Kidney glomerular epithelial cell (primary cell): ENCODE measurements around the gene PRKAG2.

ENCODE experiments used
- DNase-seq: peaks from one replicate; lab custom pipeline; 2025; lab: John Stamatoyannopoulos, UW

PRKAG2 gene

DNA sequence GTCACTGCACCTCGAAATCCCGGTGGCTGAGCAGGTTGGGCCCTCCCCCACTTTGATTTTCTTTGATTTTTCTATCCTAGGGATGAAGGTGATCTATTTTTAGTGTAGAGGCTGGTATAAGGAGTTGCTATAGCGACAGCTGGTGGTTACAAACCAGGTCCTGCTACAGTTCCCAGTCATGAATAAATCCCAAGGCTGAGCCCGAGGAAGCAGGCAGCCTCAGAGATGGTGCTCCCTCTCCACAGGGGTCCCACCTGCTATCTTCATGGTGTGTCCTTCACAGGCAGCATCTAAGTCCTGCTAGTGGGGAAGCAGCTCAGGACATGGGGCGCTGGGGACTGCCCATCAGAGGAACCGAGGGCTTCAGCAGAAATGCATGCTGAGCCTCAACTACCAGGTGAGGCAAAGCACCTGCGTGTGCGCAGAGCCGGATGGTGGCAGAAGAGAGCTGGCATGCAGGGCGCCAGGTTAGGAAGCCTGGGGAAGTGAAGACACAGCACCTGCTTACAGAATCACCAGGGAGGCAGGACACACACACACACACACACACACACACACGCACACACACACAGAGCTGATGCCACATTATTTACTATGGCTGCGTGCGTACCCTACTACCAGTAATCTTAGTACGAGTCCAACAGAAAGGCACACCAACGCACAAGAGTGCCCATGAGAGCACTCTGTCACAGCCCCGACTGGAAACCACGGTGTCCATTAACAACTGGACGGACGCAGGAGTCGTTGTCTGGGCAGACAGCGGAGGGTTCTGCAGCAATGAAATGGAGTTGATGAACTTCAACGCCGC lies 150.9 kb downstream of the PRKAG2 start:
- DNase-seq, result no peak

DNA sequence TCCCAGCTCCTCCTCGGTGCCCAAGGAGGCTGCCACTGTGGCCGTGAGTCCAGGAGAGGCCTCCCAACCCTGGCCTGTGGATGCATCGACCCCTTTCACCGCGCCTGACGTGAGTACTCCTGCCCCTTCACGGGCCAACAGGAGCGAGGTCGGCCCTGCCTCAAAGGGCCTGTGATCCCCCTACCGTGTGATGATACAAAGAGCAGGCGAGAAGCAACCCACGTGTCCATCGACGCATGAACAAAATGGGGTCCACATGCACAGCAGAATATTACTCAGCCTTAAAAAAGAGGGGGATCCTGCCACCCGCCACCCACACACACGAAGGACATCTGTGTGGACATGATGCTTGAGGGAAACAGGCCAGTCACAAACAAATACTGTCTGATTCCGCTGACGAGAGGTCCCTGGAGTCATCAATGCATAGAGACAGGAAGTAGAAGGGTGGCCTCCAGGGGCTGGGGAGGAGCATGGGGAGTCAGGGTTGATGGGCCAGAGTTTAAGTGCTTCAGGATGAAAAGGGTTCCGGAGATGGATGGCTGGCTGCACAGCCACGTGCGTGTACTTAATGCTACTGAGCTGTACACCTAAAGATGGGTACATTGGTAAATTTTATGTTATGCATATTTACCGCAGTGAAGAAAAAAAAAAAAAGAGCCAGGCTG lies 151.9 kb downstream of the PRKAG2 start:
- no peak for DNase-seq

DNA sequence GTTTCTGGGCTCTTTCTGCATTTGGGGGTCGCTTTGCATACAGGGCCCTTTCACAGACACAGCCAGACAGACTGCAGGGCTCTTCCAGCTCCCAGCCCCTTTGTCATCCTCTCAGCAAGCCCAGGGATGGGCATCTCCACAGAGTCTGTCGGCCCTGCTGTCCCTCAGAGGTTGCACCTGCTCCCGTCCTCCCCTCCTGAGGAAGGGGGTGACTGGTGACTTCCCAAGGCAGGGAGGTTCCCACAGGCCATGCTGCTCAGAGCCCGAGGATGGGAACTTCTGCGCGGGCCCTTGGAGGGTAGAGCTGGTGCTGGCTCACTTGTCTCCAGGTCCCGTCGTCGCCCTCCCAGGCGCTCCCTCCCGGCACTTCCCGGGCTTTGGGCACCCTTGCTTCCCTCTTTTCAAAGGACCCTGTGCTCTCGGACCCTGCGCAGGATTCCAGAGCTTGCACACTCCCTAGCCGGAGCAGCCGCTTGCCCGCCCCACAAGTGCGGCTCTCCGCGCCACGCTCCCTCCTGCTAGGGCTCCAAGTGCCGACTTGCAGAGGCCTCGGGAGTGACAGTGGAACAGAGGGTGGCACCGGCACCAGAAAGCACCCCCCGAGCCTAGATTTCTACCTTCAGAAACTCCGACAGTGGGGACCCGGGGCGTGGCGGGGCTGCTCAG lies 152.5 kb downstream of the PRKAG2 start:
- no peak for DNase-seq

DNA sequence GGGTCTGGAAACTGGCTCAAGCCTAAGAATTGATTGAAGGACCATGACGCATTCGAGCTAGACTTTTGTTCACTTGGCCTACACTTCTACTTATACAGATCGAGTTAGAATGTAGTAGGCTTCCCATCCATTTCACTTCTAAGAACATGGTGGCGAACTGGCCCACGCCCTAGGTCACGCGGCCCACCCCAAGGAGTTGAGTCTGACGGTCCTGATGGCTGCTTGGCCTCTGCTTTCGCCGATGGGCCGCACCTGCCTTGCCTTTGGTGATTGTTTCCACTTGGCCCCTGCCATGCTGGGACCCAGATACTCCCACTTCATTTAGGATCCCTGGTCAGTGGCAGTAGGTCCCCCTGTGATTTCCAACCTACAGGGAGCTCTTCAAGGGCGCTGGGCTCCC lies 153.6 kb downstream of the PRKAG2 start:
- no peak for DNase-seq

DNA sequence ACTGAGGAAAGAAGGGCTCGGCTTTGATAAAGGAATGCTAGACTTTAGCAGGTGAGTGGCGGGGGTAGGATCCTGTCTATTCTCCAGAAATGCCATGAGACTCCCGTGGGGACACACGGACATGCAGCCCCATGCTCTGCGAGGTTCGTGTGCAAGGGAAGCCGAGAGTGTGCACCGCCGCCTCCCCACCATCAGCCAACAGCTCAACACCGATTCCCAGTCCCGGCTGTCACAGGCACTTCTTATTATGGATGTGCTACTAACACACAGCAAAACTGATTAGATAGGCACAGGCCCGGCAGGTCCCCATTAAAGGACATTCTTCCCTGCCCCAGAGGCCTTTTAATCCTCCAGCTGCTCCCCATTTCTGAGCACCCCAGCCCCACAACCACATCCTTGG lies 154.4 kb downstream of the PRKAG2 start:
- DNase-seq, result no peak

DNA sequence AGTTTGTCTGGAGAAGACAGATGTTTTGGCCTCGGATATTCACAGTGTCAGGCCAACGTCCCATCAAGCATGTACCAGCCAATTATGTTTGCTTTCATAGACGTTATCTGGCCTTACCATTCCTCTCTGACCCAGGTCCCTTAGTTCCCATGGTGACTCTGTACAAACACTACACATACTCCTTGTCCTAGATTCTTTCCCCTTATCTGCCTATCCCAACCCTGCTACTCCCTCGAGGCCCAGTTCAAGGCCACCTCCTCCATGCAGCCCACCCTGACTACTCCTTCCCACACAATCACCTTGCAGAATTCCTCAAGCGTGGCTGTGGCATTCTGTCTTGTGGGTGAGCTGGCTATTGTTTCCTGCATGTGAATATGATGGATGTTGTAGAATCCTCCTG lies 155.2 kb downstream of the PRKAG2 start:
- DNase-seq, result no peak

DNA sequence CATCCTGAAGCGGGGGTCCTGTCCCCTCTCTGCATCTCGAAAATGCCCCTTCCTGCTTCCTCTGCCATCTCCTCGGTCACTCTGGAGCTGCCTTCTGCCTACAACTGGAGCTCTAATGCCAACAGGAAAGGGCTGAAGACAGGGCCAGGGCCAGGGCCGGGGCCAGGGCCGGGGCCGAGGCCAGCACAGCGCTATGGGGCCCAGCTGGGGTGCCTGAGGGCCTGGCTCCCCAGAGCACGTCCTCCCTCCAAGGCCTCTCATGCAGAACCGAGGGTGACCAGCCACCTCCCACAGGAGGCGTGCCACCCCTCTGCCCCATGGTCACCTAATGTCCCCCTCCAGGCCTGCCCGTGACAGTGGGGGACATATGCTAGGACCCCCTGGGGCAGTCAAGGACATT lies 155.7 kb downstream of the PRKAG2 start:
- no peak for DNase-seq

DNA sequence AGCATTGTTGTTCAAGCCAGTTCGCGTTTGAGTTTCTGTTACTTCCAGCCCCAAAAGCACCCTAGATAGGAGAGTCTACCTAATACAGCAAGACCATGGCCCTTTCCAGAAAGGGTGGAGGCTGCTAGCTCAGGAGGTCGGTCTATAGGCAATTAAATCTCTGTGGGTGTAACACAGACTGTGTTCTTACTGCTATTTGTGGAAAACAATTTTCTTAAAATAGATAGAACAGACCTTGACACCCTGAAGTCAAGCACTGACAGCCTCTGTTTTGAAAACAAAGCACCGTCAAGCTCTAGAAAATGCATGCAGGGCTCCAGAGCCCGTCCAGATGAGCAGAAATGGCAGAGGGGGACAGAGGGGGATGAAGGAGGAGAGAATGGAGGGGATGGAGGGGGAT lies 156.6 kb downstream of the PRKAG2 start:
- DNase-seq, result no peak

DNA sequence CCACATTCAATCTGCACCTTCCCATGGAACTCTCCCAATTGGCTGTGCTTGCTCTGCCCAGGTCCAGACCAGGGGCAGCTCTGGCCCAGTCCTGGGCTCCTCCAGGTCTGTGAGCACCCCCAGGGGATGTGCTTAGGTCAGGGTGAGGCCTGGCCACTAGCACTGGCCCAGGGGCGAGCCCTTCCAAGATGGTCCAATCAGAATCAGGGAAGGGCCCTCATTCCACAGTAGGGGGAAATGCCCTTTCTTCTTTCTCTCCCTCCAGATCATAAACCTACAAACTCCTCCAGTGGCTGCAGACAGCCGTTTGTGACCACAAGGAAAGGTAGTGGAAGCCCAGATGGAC lies 157.0 kb downstream of the PRKAG2 start:
- DNase-seq, result no peak

DNA sequence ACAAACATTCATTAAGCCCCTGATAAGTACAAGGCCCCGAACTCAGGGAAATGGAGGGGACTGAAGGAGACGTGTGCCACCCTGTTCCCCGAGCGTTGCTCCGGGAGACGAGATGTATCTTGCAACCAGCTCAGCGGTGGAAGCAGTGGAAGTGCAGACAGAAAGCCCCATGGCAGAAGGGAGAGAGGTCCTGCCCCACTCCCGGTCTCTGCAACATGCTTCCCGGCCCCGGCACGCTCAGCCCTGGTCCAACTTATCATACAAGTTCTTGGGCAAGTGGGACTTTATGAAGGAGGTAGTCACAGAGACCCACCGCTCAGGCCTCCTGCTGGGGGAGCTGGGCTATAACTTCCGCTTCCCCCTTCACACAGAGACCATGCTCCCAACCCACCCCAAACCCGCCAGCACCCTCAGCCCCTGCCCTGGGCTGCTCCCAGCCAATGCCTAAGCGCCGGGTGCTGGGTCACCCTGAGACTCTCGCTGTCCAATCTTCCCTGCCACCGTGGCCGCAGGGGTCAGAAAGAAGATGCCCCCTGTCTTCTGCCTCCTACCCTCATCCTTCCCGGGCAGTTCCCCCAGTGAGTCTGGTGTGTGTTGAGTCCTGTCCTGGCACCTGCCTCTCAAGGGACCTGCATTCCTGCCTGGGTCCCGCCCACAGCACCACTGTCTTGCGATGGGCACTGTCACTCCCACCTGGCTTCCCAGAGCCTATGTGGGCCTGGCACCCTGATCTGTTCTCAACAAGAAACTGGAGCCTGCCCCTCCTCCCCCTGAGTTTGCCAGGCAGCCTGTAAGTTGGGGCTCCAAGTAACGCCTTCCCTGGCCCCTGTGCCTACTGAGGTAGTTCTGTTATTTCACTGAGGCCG lies 157.7 kb downstream of the PRKAG2 start:
- DNase-seq, result no peak

DNA sequence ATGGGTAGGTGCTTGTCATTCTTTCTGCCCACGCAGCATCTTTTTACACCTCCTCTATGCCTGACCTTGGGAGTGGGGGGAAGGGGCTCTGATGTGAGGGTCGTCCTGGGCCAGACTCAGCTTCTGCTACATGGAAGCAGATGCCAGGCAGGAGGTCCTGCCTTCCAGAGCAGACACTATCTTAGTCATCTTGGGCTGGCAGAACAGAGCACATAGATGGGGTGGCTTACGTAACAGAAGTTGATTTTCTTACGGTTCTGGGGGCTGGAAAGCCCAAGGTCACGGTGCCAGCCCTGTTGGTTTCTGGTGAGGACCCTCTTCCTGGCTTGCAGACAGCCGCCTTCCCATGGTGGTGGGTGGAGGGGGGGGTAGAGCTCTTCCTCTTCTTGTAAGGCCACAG lies 159.0 kb downstream of the PRKAG2 start:
- DNase-seq, result no peak

DNA sequence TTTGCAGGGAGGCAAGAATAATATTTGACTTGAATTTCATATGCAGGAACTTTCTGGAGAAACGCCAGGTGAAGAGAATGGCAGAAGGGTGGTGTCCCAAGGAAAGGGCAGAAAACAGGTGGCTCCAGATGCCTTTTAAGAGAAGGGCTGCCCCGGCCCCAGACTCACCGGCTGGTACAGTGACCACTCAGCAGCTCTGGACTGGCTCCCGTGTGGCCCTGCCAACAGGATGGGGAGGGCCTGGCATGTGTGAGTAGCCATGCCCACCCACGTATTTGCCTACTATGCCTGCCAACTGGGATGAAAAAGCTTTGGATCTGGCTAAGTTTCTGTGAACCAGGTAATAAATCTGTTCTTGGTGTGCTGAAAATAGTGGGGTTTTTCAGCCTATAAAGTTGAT lies 159.5 kb downstream of the PRKAG2 start:
- peak; percentile 42 for DNase-seq

DNA sequence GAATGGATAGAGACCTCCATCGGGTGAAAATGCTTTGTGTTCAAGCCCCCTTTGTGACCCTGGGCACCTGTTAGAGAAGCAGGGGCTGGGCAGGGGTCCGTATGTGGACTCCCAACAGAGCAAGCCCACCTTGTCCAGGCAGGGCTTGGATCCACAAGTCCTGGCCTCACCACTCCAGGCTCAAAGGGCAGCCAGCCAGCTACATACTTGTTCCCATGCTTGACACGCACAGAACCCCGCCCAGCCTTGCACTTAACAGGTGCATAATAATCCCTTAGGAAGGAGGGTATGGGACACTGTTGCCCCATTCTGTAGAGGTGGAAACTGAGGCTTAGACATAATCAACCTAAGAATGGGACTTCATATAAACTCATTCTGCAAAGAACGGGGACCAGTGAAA lies 160.6 kb downstream of the PRKAG2 start:
- DNase-seq, result no peak

DNA sequence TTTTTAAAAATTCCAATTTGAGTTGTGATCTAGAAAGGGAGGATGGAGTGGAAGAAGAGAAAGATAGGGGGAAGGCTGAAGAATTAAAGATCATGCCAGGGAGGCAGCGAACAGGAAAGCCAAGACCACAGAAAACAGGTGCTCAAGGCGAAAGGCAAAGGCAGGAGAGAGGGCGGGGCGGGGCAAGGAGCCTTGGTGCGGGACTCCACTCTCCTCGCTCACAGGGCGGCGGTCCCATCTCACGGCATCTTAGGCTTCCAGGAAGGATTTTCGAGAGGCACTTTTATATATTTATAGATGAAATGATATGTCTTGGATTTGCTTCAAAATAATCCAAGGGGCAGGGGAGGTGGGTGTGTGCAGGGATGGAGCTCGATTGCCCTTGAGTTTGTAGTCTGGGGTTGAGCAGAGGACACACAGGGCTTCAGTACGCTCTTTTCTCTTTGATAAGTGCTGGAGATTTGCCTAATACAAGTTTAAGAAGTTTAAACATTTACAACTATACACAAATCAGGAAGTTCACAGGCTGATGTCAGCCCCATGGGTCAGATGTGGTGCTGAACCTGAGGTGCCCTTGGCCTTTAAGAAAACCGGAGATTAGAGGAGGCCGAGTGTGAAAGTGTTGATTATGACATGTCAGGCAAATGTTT lies 161.1 kb downstream of the PRKAG2 start:
- DNase-seq, result no peak

DNA sequence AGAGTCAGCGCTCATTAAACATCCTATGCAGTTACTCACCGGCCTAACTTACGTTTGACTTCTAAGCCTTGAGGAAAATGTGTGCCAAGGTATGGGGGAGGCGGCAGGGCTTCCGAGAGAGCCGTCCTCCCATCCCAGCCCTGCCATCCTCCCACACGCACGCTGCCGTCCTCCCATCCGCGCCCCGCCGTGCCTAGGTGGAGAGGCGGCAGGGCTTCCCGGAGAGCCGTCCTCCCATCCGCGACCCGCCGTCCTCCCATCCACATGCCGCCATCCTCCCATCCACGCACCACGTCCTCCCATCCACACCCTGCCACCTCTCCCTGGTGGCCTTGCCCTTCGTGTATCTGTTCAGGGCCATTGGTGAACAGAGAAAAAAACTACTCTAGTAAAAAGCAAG lies 162.7 kb downstream of the PRKAG2 start:
- no peak for DNase-seq

DNA sequence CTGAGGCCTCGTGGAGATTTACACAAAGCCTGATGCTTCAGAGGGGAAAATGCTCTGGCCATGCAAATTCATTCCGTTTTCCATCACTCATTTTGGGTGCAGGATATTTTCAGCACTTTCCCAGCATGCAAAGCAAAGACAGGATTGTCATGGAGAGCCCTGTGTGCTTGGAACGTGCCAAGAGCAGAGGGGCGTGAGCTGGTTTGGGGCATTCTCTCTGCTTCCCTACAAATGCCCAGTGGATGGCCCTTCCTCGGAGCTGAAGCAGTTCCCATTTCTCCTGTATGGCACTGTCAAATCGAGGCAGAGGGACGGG lies 164.1 kb downstream of the PRKAG2 start:
- DNase-seq, result no peak

DNA sequence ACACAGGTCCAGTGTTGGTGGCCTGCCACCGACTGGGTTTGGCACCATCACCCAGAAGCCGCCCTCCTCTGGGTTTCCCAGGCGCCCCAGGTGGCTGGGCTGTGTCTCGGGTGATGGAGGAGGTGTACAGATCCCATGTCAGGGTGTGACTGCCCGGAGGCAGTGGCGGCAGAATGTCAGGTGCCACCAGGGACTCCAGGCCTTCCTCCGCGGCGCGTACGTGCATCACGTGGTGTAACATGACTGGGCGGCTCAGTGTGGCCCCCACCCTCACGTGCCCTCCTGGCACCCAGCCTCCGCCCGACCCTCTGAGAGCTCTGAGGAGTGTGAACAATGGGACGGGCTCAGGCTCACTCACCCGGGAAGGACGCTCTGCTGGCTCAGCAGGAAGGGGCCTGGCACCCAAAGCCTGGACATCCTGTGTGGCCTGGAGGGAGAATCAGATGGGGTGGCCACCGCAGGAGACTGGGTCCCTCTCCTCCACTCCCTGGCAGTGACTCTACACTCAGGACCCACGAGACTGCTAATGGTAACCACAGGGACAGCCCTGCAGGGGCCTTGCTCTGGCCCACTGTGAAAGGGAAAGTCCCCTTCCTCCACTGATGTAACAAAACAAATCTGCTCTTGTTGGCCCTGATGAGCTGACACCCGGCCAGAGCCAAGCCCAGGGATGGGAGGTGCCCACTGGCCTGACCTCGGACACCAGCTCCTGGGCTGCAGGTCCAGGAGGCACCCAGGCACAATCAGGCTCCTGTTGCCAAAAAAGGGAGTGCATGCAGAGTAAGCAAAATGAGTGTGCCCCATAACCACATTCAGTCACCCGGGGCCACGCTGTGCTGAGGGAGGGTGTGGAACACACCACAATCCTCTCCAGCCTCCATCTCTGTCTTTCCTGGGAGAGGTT lies 164.8 kb downstream of the PRKAG2 start:
- DNase-seq, result peak; percentile 17

DNA sequence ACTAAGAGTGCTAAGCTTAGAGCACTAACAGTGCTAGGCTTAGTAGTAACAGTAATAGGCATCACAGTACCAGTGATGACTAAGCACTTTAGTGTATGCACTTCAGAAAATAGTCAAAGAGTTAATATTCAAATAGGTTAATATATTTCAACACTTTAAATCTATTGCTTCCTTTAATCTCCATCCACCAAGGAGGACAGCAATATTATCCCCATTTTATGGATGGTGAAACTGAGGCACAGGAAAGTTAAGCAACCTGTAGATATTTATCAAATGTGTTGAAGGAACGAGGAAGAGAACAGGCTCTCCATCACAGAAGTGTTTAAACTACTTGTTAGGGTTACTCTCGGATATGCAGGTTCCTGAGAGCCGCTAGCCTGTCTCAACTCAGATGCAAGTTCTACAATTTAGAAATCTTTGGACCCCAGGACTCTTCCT lies 165.5 kb downstream of the PRKAG2 start:
- DNase-seq, result no peak

DNA sequence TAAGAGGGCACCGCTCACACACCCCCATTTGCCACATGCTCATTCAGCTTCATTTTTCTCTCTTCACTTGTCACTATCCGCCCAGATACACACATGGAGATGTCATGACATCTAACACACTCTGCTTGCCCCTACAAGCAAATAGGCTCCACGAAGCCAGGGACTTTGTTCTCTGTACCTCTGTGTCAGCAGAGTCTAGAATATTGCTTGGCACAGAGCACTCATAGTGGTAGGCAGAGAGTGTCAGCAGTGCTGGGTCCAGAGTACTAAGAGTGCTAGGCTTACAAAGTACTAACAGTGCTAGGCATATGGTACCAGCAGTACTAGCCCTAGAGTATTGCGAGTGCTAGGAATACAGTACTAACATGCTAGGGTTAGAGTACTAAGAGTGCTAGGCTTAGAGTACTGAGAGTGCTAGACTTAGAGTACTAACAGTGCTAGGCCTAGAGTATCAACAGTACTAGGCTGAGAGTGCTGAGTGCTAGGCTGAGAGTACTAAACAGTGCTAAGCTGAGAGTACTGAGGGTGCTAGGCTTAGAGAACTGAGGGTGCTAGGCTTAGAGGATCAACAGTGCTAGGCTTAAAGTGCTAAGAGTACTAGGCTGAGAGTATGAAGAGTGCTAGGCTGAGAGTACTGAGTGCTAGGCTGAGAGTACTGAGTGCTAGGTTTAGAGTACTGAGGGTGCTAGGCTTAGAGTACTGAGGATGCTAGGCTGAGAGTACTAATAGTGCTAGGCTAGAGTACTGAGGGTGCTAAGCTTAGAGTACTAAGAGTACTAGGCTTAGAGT lies 166.1 kb downstream of the PRKAG2 start:
- DNase-seq, result no peak

DNA sequence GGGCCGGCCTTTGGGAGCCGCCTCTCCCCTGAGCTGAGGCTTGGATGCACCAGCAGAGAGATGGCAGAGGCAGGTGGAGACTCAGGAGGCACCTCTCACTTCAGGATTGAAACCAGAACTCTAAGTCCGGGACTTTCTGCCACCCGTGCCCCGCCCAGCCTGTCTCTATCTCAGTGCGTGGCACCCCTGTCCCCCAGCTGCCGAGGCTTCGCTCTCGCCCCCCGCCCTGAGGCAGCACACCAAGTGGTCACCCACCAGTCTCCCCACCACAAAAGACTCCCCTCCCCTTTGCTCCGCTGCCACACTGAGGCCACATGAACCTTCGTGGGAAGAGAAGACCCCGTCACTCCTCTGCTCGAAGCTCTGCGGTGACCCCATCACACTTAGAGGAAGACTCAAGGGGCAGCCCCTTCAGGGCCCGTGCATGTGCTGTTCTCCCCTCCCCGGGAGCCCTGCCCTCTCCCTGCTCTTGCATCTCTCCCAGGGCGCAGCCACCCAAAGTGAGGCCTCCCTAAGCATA lies 166.7 kb downstream of the PRKAG2 start:
- DNase-seq, result no peak
